ENCODE data around the gene DOCK2. TPM values are rescaled to one million over a fixed set of nuclear protein-coding genes. Genes with fewer than 3 reads are reported as not detected.

The DOCK2 gene
- polyA plus RNA-seq, 1 of the 3 experiments (the other 2 are of a cell fraction) = 3.8 TPM

GRCh38 chr5:169732841-169733240, 95.8 kb downstream of the DOCK2 start:
- Histone ChIP-seq H4K20me1 (ENCODE audit: insufficient read depth) (no peaks in the 10 kb centered on the region), H2AFZ (ENCODE audit: low read depth) (no peak overlapping the region), H3K79me2 (ENCODE audit: insufficient read depth) (no peaks in the 10 kb centered on the region), H3K9me2 (no peaks in the 10 kb centered on the region), H3K9ac (no peak overlapping the region), H3K9me3 (no peaks in the 10 kb centered on the region), H3K27me3 (ENCODE audit: insufficient read depth) (no peaks in the 10 kb centered on the region), H3K4me3 (ENCODE audit: low read depth in 2 of 2, low read length in 1 of 2) (no peak overlapping the region), H3K4me2 (no peak overlapping the region), H3K27ac (ENCODE audit: low read depth in 2 of 2, low read length in 1 of 2) (no peak overlapping the region), H3K36me3 (replicated peaks in 1 of 2; ENCODE audit: control insufficient read depth in 1 of 2, insufficient read depth in 2 of 2, low read length in 1 of 2) (peaks cover 0 to 10% of the 10 kb centered on the region in 2 experiments), H3K4me1 (ENCODE audit: control insufficient read depth in 1 of 2, insufficient read depth in 2 of 2, low read depth in 1 of 2, low read length in 1 of 2) (no peaks in the 10 kb centered on the region), H3F3A (replicated peaks; ENCODE audit: insufficient read depth) (no peaks in the 10 kb centered on the region)
- ChIA-PET POLR2A (no interaction called here), CTCF (no interaction called here)
- WGBS (ENCODE audit: low lambda C conversion rate) = 76% methylated on average over 1 of the region's 1 CpG
- no peak for DNase-seq
- TF ChIP-seq RXRA (IDR thresholded peaks at IDR 0.05; ENCODE audit: borderline replicate concordance, low read depth) (no peak), GABPA (IDR thresholded peaks at IDR 0.05; ENCODE audit: low read depth) (no peak), TAF1 (IDR thresholded peaks at IDR 0.05; ENCODE audit: borderline replicate concordance, low read depth, low read length) (no peak), ZBTB33 (IDR thresholded peaks at IDR 0.05; ENCODE audit: borderline replicate concordance, low read depth) (no peak), SMC3 (IDR thresholded peaks at IDR 0.05; ENCODE audit: low read depth, low read length) (no peak), EP300 (IDR thresholded peaks at IDR 0.05; ENCODE audit: borderline replicate concordance in 1 of 2, low read depth in 1 of 2, low read length in 1 of 2) (no peak), RAD21 (IDR thresholded peaks at IDR 0.05; ENCODE audit: low read length) (no peak), MXI1 (IDR thresholded peaks at IDR 0.05; ENCODE audit: low read depth, low read length) (no peak), FOSL2 (IDR thresholded peaks at IDR 0.05; ENCODE audit: borderline replicate concordance, low read depth) (no peak), EZH2phosphoT487 (IDR thresholded peaks at IDR 0.05; ENCODE audit: borderline replicate concordance, low read depth) (no peak), PBX3 (IDR thresholded peaks at IDR 0.05) (no peak), NRF1 (IDR thresholded peaks at IDR 0.05; ENCODE audit: low read depth, low read length) (no peak), TCF12 (IDR thresholded peaks at IDR 0.05) (no peak), CTCF (IDR thresholded peaks at IDR 0.05) (no peak), FOXM1 (IDR thresholded peaks at IDR 0.05; ENCODE audit: low read depth) (no peak), MEF2A (IDR thresholded peaks at IDR 0.05; ENCODE audit: borderline replicate concordance, low read depth) (no peak), GATA2 (CRISPR knock-in tag; IDR thresholded peaks at IDR 0.05) (no peak), FOXJ3 (CRISPR knock-in tag; IDR thresholded peaks at IDR 0.05) (no peak), JUND (IDR thresholded peaks at IDR 0.05) (no peak), CHD2 (IDR thresholded peaks at IDR 0.05; ENCODE audit: low read length, partially characterized antibody) (no peak)

Data from SK-N-SH (cell line).